Astrocyte of the hippocampus (primary cell): Measurements from ENCODE around the gene WDFY4.
A peak's percentile ranks its signal among the peaks of the same experiment; 100 is the strongest.

ENCODE experiments used
- DNase-seq: peaks from one replicate; pipeline ENCODE4 v3.0.0; 2011; ENCODE audit warnings: low read depth, low spot score

WDFY4 gene

GRCh38 chr10:48944171-48944570 is 259.5 kb downstream of the WDFY4 start:
- DNase-seq, result no peak

- DNase-seq, result no peak
Observed at GRCh38 chr10:48945441-48946130, 260.9 kb downstream of the WDFY4 start.

DNA sequence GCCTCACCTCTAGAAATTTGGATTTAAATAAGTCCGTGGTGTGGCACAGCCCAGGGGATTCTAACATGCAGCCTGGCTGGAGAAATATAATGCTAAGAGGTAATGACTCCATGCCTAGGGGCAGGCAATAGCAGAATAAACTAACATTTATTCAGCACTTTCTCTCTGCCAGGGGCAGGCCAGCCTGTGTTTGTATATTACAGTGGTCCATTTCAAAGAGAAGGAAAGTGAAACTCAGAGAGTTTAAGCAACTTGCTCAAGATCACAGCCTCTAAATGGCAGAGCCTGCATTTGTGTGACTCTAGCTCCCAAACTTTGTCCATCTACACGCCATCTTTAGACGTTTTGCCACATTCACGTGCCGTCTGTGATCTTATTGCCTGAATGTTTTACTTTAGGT is 261.7 kb downstream of the WDFY4 start:
- peak; percentile 6 for DNase-seq

DNA sequence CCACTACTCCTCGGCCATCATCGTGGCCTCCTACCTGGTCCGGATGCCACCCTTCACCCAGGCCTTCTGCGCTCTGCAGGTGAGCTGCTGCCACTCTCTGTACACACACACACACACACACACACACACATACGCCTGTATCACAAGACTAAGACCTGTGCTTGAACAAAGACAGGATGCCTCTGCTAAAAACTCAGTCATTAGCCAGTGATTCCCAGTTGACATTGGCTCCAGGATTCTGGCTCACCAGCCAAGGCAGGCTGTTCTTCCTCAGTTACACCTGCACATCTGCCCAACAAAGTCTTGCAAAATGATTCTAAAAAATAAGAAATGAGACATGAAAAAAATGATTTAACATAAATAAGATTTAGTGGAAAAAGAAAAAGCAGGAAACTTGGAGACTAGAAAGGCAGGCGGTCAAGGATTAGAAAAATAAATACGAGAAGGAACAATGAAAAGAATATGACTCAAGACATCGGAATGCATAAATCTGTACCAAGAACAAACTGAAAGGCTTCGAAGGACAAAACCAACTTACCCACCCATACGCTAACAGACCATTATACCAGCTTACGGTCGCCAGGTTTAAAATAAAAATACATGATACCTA is 262.3 kb downstream of the WDFY4 start:
- DNase-seq, result peak; percentile 71

- no peak for DNase-seq
Observed at GRCh38 chr10:48947690-48948469, 263.2 kb downstream of the WDFY4 start.

GRCh38 chr10:48948470-48949037 is 263.9 kb downstream of the WDFY4 start:
- DNase-seq, result no peak

DNA sequence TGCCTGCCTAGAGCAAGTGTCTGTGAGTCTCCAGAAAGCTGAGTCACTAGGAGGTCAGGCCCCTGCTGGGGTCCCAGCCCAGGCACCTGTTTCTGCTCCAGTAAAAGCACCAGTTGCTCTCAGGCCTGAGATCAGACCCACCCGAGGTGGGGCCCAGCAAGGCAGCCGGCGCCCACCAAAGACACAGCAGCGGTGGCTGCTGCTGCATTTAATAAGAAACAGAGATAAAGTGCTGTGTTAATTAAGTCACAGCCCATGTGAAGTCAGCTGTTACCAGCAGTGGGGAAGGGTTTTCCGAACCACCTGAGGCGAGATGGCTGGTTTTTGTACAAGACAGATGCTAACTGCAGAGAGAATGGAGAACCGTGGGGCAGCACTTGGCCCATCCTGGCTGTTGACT is 267.0 kb downstream of the WDFY4 start:
- DNase-seq, result no peak

DNA sequence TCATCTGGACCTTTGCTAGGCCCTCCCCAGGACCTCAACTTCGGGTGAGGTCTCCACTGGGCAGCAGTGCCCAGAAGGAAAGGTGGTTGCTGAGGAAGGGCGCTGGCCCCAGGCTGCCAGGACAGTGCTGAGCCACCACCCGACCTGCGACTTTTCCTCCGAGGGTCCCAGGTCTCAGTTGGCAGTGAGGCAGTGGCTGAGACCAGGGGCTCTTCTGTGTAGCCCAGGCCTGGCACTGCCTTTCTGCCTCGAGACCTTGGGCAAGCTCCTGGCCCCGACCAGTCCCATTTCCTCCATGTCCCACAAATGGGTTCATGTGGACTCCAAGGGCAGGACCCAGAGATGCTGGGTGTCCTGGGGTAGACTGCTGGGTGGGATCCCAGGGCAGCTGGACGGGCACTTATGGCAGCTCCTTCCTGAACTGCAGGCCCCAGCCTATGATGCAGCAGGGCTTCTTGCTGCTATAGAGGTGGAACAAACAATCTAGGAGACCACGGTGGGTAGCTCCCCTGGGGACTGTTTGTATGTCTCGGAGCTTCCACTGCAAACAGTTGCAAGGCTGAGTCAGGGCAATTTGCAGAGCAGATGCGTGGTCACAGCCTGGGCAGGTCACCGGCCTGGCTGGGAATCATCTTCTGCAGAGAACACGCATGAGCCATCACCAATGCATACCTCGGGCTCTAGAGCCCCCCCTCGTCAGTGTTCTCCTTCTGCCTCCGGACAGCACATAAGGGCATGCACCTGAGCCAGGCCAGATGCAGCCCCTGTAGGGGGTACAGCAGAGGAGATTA is 272.9 kb downstream of the WDFY4 start:
- DNase-seq, result no peak

- no peak for DNase-seq
Observed at GRCh38 chr10:48958598-48959190, 274.0 kb downstream of the WDFY4 start.

DNA sequence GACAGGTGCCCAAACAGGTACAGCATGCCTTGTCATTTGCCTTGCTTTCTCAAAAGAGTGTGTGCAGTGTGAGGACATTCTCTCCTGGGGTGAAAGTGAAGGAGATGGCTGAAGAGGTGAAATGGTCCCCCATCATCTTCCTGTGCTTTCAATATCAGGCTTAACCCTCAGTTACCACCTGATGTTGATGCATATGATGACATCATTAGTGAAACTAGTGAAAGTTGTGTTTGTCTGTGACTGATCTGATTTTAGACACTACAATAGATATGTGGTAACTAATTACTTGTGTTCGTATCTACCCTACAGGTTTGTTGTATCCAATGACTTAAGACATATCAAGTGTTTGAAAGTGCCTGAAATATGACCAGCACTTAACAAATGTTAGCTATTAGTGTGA is 279.4 kb downstream of the WDFY4 start:
- DNase-seq, result no peak

GRCh38 chr10:48965460-48965859 is 280.8 kb downstream of the WDFY4 start:
- no peak for DNase-seq

GRCh38 chr10:48968036-48968435 is 283.4 kb downstream of the WDFY4 start:
- no peak for DNase-seq

- no peak for DNase-seq
Observed at GRCh38 chr10:48970046-48970445, 285.4 kb downstream of the WDFY4 start.

- DNase-seq, result no peak
Observed at GRCh38 chr10:48970654-48971053, 286.0 kb downstream of the WDFY4 start.

DNA sequence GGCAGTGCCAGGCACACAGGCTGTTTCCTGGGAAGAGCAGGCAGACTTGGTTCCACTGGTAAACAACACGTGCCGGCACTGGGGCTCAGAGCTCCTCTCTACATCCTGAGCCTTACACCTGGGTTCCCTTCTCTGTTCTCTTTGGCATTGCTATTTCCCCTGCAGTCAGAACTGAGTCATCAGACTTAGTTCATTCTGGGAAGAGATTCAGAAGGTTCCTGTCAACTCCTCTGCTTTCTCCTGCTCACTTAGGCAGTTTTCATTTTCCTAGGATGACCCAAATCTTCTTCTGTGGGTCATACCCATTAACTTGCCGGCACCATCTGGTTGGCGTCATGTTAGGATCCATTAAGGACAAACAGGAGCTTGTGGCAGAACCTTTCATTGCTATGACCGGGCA is 288.4 kb downstream of the WDFY4 start:
- DNase-seq, result no peak

DNA sequence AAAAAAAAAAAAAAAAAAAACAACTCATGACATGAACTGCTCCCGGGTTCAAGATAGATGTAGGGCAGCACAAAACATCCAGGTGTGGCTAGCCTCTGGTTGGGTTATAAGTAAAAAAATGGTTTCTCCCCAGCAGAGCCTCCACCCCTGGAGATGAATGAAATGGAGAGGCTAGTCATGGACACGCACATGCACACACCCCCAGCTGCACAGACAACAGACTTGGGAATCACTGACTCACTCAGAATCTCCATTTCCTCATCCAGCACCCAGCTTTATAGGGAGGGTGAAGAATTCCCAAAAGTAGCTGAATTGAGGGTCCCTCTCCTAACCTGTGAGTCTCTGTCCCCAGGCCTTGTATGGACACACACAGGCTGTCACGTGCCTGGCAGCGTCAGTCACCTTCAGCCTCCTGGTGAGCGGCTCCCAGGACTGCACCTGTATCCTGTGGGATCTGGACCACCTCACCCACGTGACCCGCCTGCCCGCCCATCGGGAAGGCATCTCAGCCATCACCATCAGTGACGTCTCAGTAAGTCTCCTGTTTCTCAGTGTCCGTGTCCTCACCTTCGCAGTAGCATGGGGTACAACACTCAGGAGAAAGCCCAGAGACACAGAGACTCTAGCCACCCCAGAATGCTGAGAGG is 290.0 kb downstream of the WDFY4 start:
- DNase-seq, result no peak

GRCh38 chr10:48976196-48976595 is 291.5 kb downstream of the WDFY4 start:
- DNase-seq, result no peak

- no peak for DNase-seq
Observed at GRCh38 chr10:48978318-48978717, 293.6 kb downstream of the WDFY4 start.

DNA sequence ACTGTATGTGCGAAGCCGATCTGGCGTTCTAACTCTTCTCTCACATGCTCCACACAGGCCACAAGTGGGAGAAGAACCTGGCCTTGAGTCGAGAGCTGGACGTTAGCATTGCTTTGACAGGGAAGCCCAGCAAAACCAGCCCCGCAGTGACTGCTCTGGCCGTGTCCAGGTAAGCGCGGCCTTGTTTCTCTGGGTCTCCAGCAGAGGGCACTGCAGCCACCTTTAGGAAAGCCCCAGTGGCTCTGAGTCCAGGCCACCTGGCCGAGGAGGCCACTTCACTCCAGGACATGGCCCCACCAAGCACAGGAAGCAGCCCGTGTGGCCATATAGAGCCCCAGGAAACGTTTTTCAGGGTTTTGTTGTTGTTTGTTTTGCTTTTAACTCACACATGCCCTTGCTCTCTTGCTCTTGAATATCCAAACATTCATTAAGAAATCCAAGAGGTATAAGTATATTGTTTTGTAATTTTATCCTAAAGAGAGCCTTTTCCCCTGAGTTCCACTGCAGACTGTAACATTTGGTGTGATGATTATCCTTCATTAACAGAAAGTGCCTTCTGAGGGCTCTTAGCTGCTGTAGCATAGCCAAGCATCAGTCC is 296.7 kb downstream of the WDFY4 start:
- DNase-seq, result peak; percentile 56

DNA sequence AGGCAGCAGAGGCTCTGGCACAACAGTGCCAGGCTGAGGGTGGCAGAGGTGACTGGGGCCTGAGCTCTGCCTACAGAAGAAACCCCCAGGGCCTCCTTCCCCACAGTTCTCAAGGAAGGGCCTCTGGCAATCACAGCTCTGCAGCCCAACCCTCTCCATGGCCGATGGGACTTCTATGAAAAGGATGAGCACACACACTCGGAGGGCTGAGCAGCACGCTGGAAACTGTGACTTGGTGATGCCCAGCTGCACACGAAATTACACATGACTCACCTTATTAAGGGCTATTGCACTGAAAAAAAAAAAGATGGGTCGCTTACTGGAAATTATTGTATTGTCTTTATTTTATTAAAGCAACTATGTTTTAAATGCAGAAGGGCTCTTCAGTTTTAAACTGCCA is 297.9 kb downstream of the WDFY4 start:
- DNase-seq, result no peak
